ENCODE measurements around the gene SLC18B1.

The SLC18B1 gene

DNA sequence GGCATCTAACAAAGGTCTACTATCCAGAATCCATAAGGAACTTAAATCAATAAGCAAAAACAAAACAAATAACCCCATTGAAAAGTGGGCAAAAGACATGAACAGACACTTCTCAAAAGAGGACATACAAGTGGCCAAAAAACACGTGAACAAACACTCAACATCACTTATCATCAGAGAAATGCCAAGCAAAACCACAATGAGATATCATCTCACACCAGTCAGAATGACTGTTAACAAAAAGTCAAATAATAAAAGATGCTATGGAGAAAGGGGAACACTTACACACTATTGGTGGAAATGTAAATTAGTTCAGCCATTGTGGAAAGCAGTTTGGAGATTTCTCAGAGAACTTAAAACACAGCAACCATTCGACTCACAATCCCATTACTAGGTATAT lies 65.2 kb downstream of the SLC18B1 start:
- H3K4me1 ChIP-seq (ENCODE audit: low read depth, poor library complexity, severe bottlenecking) = peaks cover 8% of the 10 kb centered on the region
- H3K36me3 ChIP-seq (ENCODE audit: insufficient read depth) = no peaks in the 10 kb centered on the region

DNA sequence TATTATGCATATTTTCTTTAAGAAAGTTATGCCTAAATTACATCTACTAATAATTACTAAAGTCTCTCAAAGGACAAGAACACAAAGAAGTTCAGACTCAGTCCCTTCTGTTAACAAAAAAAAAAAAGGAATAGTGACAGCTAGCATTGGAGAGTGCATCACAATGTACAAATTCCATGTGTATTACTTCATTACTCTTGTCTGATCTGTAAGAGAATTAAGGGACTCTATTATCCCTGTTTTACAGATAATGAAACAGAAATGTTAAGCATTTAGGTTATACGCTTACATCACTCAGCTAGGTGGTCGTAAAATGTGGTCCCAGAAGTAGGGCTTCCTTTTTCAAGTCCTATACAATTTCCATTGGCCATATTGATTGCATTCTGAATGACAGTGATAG lies 67.4 kb downstream of the SLC18B1 start:
- TF ChIP-seq, protein P1, sequence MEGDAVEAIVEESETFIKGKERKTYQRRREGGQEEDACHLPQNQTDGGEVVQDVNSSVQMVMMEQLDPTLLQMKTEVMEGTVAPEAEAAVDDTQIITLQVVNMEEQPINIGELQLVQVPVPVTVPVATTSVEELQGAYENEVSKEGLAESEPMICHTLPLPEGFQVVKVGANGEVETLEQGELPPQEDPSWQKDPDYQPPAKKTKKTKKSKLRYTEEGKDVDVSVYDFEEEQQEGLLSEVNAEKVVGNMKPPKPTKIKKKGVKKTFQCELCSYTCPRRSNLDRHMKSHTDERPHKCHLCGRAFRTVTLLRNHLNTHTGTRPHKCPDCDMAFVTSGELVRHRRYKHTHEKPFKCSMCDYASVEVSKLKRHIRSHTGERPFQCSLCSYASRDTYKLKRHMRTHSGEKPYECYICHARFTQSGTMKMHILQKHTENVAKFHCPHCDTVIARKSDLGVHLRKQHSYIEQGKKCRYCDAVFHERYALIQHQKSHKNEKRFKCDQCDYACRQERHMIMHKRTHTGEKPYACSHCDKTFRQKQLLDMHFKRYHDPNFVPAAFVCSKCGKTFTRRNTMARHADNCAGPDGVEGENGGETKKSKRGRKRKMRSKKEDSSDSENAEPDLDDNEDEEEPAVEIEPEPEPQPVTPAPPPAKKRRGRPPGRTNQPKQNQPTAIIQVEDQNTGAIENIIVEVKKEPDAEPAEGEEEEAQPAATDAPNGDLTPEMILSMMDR (conservative IDR thresholded peaks at IDR 0.05; ENCODE audit: low read depth, low read length) = no peak
- Histone ChIP-seq H2AFZ (ENCODE audit: low read depth) (no peak overlapping the region), H4K20me1 (ENCODE audit: insufficient read depth) (no peaks in the 10 kb centered on the region), H3K4me1 (ENCODE audit: low read depth, poor library complexity, severe bottlenecking) (peaks cover 1% of the 10 kb centered on the region), H3K36me3 (ENCODE audit: insufficient read depth) (no peaks in the 10 kb centered on the region), H3K4me3 (IDR thresholded peaks at IDR 0.05; ENCODE audit: insufficient read depth, low read depth, low read length) (no peak overlapping the region), H3K79me2 (ENCODE audit: insufficient read depth, low read depth) (no peaks in the 10 kb centered on the region), H3K9ac (no peak overlapping the region), H3K4me2 (no peak overlapping the region), H3K27ac (no peak overlapping the region), H3K27me3 (ENCODE audit: insufficient read depth, low read depth) (no peaks in the 10 kb centered on the region)

More for the DNA sequence above, 65.2 kb downstream of the SLC18B1 start:
- Histone ChIP-seq H3K27me3 (ENCODE audit: insufficient read depth, low read depth) (no peaks in the 10 kb centered on the region), H3K79me2 (ENCODE audit: insufficient read depth, low read depth) (no peaks in the 10 kb centered on the region), H3K27ac (no peak overlapping the region), H3K9ac (no peak overlapping the region), H4K20me1 (ENCODE audit: insufficient read depth) (no peaks in the 10 kb centered on the region), H3K4me3 (IDR thresholded peaks at IDR 0.05; ENCODE audit: insufficient read depth, low read depth, low read length) (no peak overlapping the region), H2AFZ (ENCODE audit: low read depth) (no peak overlapping the region), H3K4me2 (no peak overlapping the region)
- TF ChIP-seq, protein P1 (conservative IDR thresholded peaks at IDR 0.05; ENCODE audit: low read depth, low read length) = no peak

DNA sequence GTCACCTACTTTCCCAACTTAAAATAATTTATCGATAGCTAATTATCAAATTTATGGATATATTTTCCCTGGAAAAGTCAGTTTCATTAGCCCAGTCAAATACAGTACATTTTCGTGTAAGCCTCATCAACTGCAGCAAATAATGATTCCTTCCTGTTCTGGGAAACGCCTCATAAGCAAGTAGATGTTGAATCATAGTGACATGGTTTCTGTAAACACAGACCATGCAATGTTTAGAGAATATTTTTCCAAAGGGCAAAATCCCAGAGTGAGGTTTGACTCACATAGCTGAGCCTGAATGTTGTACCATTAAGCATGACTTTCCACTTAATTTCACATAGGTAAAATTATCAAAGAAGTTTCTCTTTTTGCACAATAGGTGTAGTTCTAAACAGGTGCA lies 67.9 kb downstream of the SLC18B1 start:
- Histone ChIP-seq H3K79me2 (ENCODE audit: insufficient read depth, low read depth) (no peaks in the 10 kb centered on the region), H3K27ac (no peak overlapping the region), H3K9ac (no peak overlapping the region), H2AFZ (ENCODE audit: low read depth) (no peak overlapping the region), H3K36me3 (ENCODE audit: insufficient read depth) (no peaks in the 10 kb centered on the region), H3K4me1 (ENCODE audit: low read depth, poor library complexity, severe bottlenecking) (no peaks in the 10 kb centered on the region), H3K27me3 (ENCODE audit: insufficient read depth, low read depth) (no peaks in the 10 kb centered on the region), H3K4me3 (IDR thresholded peaks at IDR 0.05; ENCODE audit: insufficient read depth, low read depth, low read length) (no peak overlapping the region), H3K4me2 (no peak overlapping the region), H4K20me1 (ENCODE audit: insufficient read depth) (no peaks in the 10 kb centered on the region)
- TF ChIP-seq, protein P1 (conservative IDR thresholded peaks at IDR 0.05; ENCODE audit: low read depth, low read length) = no peak

DNA sequence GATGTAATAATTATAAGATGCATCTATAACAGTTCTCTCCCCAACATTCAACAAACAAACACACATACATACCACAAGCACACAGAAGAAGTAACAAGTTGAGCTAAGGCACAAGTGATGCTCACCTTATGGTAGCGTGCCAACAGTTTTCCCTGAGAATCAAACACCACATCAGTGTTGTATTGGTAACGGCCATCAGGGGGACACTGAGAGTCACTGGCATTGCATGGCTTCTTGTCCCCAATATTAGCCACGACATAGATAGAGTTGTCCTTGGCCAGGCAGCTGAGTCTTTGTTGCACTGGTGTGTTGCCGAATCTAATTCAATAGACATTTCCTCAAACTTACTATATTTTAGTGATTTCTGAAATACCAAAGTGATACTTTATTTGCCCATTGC lies 69.8 kb downstream of the SLC18B1 start:
- Histone ChIP-seq H3K79me2 (ENCODE audit: insufficient read depth, low read depth) (no peaks in the 10 kb centered on the region), H2AFZ (ENCODE audit: low read depth) (no peak overlapping the region), H3K4me2 (no peak overlapping the region), H3K4me1 (ENCODE audit: low read depth, poor library complexity, severe bottlenecking) (no peaks in the 10 kb centered on the region), H3K36me3 (ENCODE audit: insufficient read depth) (no peaks in the 10 kb centered on the region), H3K27ac (no peak overlapping the region), H3K9ac (no peak overlapping the region), H4K20me1 (ENCODE audit: insufficient read depth) (no peaks in the 10 kb centered on the region), H3K4me3 (IDR thresholded peaks at IDR 0.05; ENCODE audit: insufficient read depth, low read depth, low read length) (no peak overlapping the region), H3K27me3 (ENCODE audit: insufficient read depth, low read depth) (no peaks in the 10 kb centered on the region)
- TF ChIP-seq, protein P1 (conservative IDR thresholded peaks at IDR 0.05; ENCODE audit: low read depth, low read length) = no peak
